NCI-H526 treated with DMSO at 0.1 percent for 48 hours (cell line): Measurements from ENCODE around the gene CHD1L.
A peak's percentile ranks its signal among the peaks of the same experiment; 100 is the strongest.
"Not testable (repeated sequence)": the region's sequence is repeated elsewhere in the genome, so short reads cannot be mapped to it uniquely, and the experiment has no call there.

ENCODE experiments used
- DNase-seq: peaks from one replicate; lab custom pipeline; 2025; lab: John Stamatoyannopoulos, UW

Gene CHD1L

GRCh38 chr1:147242449-147243227, at the start of gene CHD1L:
Gene CHD1L (plus strand): TSS chr1:147242684. CDS start chr1:147242704, 20 bp downstream.
- DNase-seq, result peak; percentile 99

- DNase-seq, result not testable (repeated sequence)
Measured at GRCh38 chr1:147197324-147197723, 45.2 kb upstream of the CHD1L start.

GRCh38 chr1:147201276-147201675, 41.2 kb upstream of the CHD1L start:
- no peak for DNase-seq

GRCh38 chr1:147201786-147202185, 40.7 kb upstream of the CHD1L start:
- DNase-seq, result no peak

GRCh38 chr1:147202576-147202975, 39.9 kb upstream of the CHD1L start:
- DNase-seq, result no peak

- DNase-seq, result no peak
Measured at GRCh38 chr1:147204080-147204479, 38.4 kb upstream of the CHD1L start.

- no peak for DNase-seq
Measured at GRCh38 chr1:147207192-147207591, 35.3 kb upstream of the CHD1L start.

- no peak for DNase-seq
Measured at GRCh38 chr1:147208619-147209018, 33.9 kb upstream of the CHD1L start.

GRCh38 chr1:147209825-147210821, 32.4 kb upstream of the CHD1L start:
- no peak for DNase-seq

GRCh38 chr1:147210987-147211386, 31.5 kb upstream of the CHD1L start:
- no peak for DNase-seq

- no peak for DNase-seq
Measured at GRCh38 chr1:147211577-147211976, 30.9 kb upstream of the CHD1L start.

GRCh38 chr1:147213271-147213670, 29.2 kb upstream of the CHD1L start:
- no peak for DNase-seq

- no peak for DNase-seq
Measured at GRCh38 chr1:147214325-147214724, 28.2 kb upstream of the CHD1L start.

GRCh38 chr1:147214842-147215539, 27.5 kb upstream of the CHD1L start:
- DNase-seq, result no peak

- no peak for DNase-seq
Measured at GRCh38 chr1:147215540-147215916, 27.0 kb upstream of the CHD1L start.

GRCh38 chr1:147216124-147216523, 26.4 kb upstream of the CHD1L start:
- DNase-seq, result no peak

GRCh38 chr1:147217141-147217540, 25.3 kb upstream of the CHD1L start:
- no peak for DNase-seq

GRCh38 chr1:147218606-147219005, 23.9 kb upstream of the CHD1L start:
- DNase-seq, result no peak

GRCh38 chr1:147223740-147224615, 18.5 kb upstream of the CHD1L start:
- no peak for DNase-seq

GRCh38 chr1:147225193-147225730, 17.2 kb upstream of the CHD1L start, which contains the start of gene FMO5:
Gene FMO5 (minus strand): TSS chr1:147225339. CDS start chr1:147225029, 310 bp downstream.
- peak; percentile 82 for DNase-seq

GRCh38 chr1:147231032-147231431, 11.5 kb upstream of the CHD1L start:
- not testable (repeated sequence) for DNase-seq
